ENCODE data around the gene ENOX1. TPM values are rescaled to one million over a fixed set of nuclear protein-coding genes. Genes with fewer than 3 reads are reported as not detected.

ENOX1 gene
- total and polyA plus RNA-seq, 2 of the 8 experiments (the other 6 are each of a cell fraction or from before 2014, with no cell fraction given), result 0.23 to 0.37 TPM

DNA sequence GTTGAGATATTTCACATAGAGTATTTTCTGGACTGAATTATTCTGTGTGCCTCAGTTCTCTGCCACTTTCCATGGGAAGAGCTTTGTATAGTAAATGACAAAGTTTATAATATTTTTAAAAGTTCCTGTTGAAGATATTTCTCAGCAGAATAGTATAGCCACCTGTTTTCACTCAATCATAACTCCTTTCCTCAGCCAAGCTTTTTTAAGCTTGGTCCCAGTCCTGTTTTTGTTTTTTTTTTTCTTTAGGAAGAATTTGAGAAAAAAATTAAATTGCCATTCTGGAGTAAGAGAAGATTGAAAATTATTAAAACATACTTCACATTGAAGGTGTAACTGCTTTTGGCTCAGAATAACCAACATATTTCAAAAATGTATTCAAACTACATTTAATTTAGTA, 55.5 kb downstream of the ENOX1 start:
- FAIRE-seq, result no peak
- H3K14ac ChIP-seq (ENCODE audit: insufficient read length), result no peak overlapping the region
- H3K23ac ChIP-seq (ENCODE audit: insufficient read length), result no peak overlapping the region
- H3K4me2 ChIP-seq (ENCODE audit: insufficient read depth in 1 of 2, low read depth in 2 of 2, low read length in 2 of 2), result no peak overlapping the region
- no peak overlapping the region for H4K91ac ChIP-seq (replicated peaks; ENCODE audit: insufficient read length, low read length)
- H4K5ac ChIP-seq (ENCODE audit: insufficient read length, low read depth, low read length), result no peak overlapping the region
- no peak overlapping the region for H4K8ac ChIP-seq (ENCODE audit: extremely low read depth, insufficient read depth, low read length)
- no peak overlapping the region for H2AK5ac ChIP-seq (ENCODE audit: low read depth, low read length)
- H2BK5ac ChIP-seq (ENCODE audit: low read depth, low read length), result no peak overlapping the region
- H2BK20ac ChIP-seq (ENCODE audit: low read length), result no peak overlapping the region
- H3K79me1 ChIP-seq (ENCODE audit: low read depth, low read length), result no peaks in the 10 kb centered on the region
- H3K56ac ChIP-seq (replicated peaks; ENCODE audit: insufficient read length, low read depth, low read length), result no peak overlapping the region
- H3K79me2 ChIP-seq (ENCODE audit: control insufficient read depth in 1 of 2, insufficient read depth in 2 of 2, low read length in 2 of 2), result no peaks in the 10 kb centered on the region
- no peak overlapping the region for H3K27ac ChIP-seq (ENCODE audit: low read depth, low read length)
- POLR2A ChIA-PET (ENCODE audit: partially characterized antibody), result no interaction called here
- H3K27me3 ChIP-seq (replicated peaks in 1 of 4; ENCODE audit: control insufficient read depth in 3 of 4, extremely low read depth in 1 of 4, insufficient read depth in 3 of 4, low read length in 3 of 4), result peaks cover 0 to under 1% (median 0%) of the 10 kb centered on the region in 4 experiments; a peak in 2 of 7 replicates
- no peaks in the 10 kb centered on the region for H3K9me3 ChIP-seq (ENCODE audit: insufficient read depth in 2 of 2, low read depth in 1 of 2, low read length in 1 of 2)
- no peaks in the 10 kb centered on the region for H3K23me2 ChIP-seq (ENCODE audit: low read depth, low read length)
- H2BK12ac ChIP-seq (ENCODE audit: low read depth, low read length), result no peak overlapping the region
- CTCF ChIA-PET (ENCODE audit: partially characterized antibody), result interaction anchor here (0.5 to 0.9 kb wide), 2 partner anchors 62 to 69 kb away, joined by 4 read pairs; no protein-coding TSS in a partner anchor
- no peaks in the 10 kb centered on the region for H3K36me3 ChIP-seq (ENCODE audit: control insufficient read depth in 2 of 4, insufficient read depth in 4 of 4, low read length in 3 of 4)
- H3K4me1 ChIP-seq (replicated peaks in 1 of 4; ENCODE audit: control insufficient read depth in 3 of 4, insufficient read depth in 4 of 4, low read length in 3 of 4), result peaks cover 0 to 2% (median 0%) of the 10 kb centered on the region in 4 experiments; a peak in 1 of 7 replicates
- no peak overlapping the region for H3K4ac ChIP-seq (replicated peaks; ENCODE audit: insufficient read length, low read depth, low read length)
- H3K18ac ChIP-seq (ENCODE audit: extremely low read depth, low read length), result no peak overlapping the region
- H3K4me3 ChIP-seq (ENCODE audit: extremely low read depth in 1 of 4, insufficient read depth in 2 of 4, low read depth in 3 of 4, low read length in 4 of 4), result no peak overlapping the region
- no peak overlapping the region for H3K9ac ChIP-seq (replicated peaks in 1 of 4; ENCODE audit: extremely low read depth in 1 of 4, low read depth in 3 of 4, low read length in 3 of 4)
- H4K20me1 ChIP-seq (replicated peaks in 1 of 2; ENCODE audit: control insufficient read depth in 1 of 2, insufficient read depth in 2 of 2, low read length in 2 of 2), result no peaks in the 10 kb centered on the region
- H2BK15ac ChIP-seq (ENCODE audit: low read length), result no peak overlapping the region
- H2AFZ ChIP-seq (ENCODE audit: low read length), result no peak overlapping the region
- H2BK120ac ChIP-seq (replicated peaks; ENCODE audit: low read depth, low read length), result no peak overlapping the region
- no peak for DNase-seq (ENCODE audit: low read depth in 1 of 2, low spot score in 2 of 2)
- TF ChIP-seq CBX8 (IDR thresholded peaks at IDR 0.05; ENCODE audit: borderline replicate concordance, low read depth, low read length), result no peak
- no peak for TF ChIP-seq JUND (IDR thresholded peaks at IDR 0.05; ENCODE audit: low read length)
- TF ChIP-seq RAD21 (IDR thresholded peaks at IDR 0.05 in 1 of 2, conservative IDR thresholded peaks at IDR 0.05 in 1 of 2; ENCODE audit: low read depth in 2 of 2, low read length in 2 of 2), result no peak
- TF ChIP-seq, protein P1, sequence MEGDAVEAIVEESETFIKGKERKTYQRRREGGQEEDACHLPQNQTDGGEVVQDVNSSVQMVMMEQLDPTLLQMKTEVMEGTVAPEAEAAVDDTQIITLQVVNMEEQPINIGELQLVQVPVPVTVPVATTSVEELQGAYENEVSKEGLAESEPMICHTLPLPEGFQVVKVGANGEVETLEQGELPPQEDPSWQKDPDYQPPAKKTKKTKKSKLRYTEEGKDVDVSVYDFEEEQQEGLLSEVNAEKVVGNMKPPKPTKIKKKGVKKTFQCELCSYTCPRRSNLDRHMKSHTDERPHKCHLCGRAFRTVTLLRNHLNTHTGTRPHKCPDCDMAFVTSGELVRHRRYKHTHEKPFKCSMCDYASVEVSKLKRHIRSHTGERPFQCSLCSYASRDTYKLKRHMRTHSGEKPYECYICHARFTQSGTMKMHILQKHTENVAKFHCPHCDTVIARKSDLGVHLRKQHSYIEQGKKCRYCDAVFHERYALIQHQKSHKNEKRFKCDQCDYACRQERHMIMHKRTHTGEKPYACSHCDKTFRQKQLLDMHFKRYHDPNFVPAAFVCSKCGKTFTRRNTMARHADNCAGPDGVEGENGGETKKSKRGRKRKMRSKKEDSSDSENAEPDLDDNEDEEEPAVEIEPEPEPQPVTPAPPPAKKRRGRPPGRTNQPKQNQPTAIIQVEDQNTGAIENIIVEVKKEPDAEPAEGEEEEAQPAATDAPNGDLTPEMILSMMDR (IDR thresholded peaks at IDR 0.05; ENCODE audit: control extremely low read depth in 1 of 3, insufficient read depth in 1 of 3, low read depth in 1 of 3, low read length in 3 of 3), result no peak
- TF ChIP-seq, protein P2, sequence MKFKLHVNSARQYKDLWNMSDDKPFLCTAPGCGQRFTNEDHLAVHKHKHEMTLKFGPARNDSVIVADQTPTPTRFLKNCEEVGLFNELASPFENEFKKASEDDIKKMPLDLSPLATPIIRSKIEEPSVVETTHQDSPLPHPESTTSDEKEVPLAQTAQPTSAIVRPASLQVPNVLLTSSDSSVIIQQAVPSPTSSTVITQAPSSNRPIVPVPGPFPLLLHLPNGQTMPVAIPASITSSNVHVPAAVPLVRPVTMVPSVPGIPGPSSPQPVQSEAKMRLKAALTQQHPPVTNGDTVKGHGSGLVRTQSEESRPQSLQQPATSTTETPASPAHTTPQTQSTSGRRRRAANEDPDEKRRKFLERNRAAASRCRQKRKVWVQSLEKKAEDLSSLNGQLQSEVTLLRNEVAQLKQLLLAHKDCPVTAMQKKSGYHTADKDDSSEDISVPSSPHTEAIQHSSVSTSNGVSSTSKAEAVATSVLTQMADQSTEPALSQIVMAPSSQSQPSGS (IDR thresholded peaks at IDR 0.05; ENCODE audit: low read length), result no peak
- no peak for TF ChIP-seq NANOG (IDR thresholded peaks at IDR 0.05; ENCODE audit: insufficient read depth, low read depth, low read length, poor library complexity, severe bottlenecking)
- TF ChIP-seq HDAC2 (IDR thresholded peaks at IDR 0.05; ENCODE audit: borderline replicate concordance in 1 of 2, low read depth in 2 of 2, low read length in 2 of 2), result no peak
- no peak for TF ChIP-seq SRF (IDR thresholded peaks at IDR 0.05; ENCODE audit: low read depth, low read length)

Measured in H1 (cell line).